Body of pancreas (tissue), 4 donors: Measurements from ENCODE around the gene DIPK1A. TPM values are rescaled to one million over a fixed set of nuclear protein-coding genes. Genes with fewer than 3 reads are reported as not detected.

Experiments used
- ATAC-seq: fragments of 150-250 bp; one replicate; pipeline ENCODE4 v1.9.1; 2016
- DNase-seq, 4 donors: peaks; one replicate each; pipeline ENCODE4 v3.0.0-alpha.2; 2019
- H3K27ac ChIP-seq, 4 donors: fragments of 200-600 bp; sonication (generic); 1 replicate in 3 of 4; 2 replicates in 1 of 4; pipeline versions ENCODE4 v1.5.1 to v1.6.1; 2016 to 2019; ENCODE audit warnings: mild to moderate bottlenecking in 1 of 4, mixed read lengths in 1 of 4, moderate library complexity in 1 of 4
- H3K27me3 ChIP-seq, 2 donors: fragments of 200-600 bp; sonication (generic); one replicate each; pipeline ENCODE4 v1.6.0; 2016; ENCODE audit warnings: mild to moderate bottlenecking in 1 of 2
- H3K36me3 ChIP-seq, 2 donors: fragments of 200-600 bp; sonication (generic); replicated peaks in 1 of 2; 2 replicates each; pipeline ENCODE4 v1.5.1; 2016; ENCODE audit warnings: low read depth in 2 of 2; ENCODE audit not compliant: insufficient read depth in 1 of 2
- H3K4me1 ChIP-seq: fragments of 200-600 bp; sonication (generic); one replicate; pipeline ENCODE4 v1.6.0; 2016
- H3K4me3 ChIP-seq, 2 donors: fragments of 200-600 bp; sonication (generic); 1 replicate in 1 of 2; 2 replicates in 1 of 2; pipeline ENCODE4 v1.5.1; 2016 to 2019
- H3K9me3 ChIP-seq, 3 donors: fragments of 200-600 bp; sonication (generic); 1 replicate in 2 of 3; 2 replicates in 1 of 3; pipeline ENCODE4 v1.5.1; 2016
- CTCF ChIP-seq, 7 experiments: fragments of 450-650 bp in 4 of 7; fragments of 200-600 bp in 3 of 7; sonication (generic) in 3 of 7; IDR thresholded peaks; one replicate each; pipeline ENCODE4 v1.5.1; 2016 to 2019; ENCODE audit warnings: antibody characterized with exemption in 7 of 7
- POLR2A ChIP-seq, 3 donors: fragments of 450-650 bp; IDR thresholded peaks; one replicate each; pipeline ENCODE4 v1.6.1; 2016; ENCODE audit warnings: antibody characterized with exemption in 3 of 3, mild to moderate bottlenecking in 2 of 3
- WGBS, 2 donors: methylation state at CpG; one replicate each; pipeline ENCODE4 v1.1.5; 2017; 5-methylcytosine and 5-hydroxymethylcytosine counted together
- intact Hi-C: fragments of 100-400 bp; cut with DNase I; formaldehyde crosslinking; loops from one replicate; pipeline ENCODE4 v1.15.1; 2023
- total RNA-seq, 2 donors: library from RNA; depleted of rRNA; stranded (reverse); fragments of >200 nt; gene quantifications; one replicate each; pipeline ENCODE4 v1.1.0, GENCODE V29; 2016

The DIPK1A gene
- total RNA-seq, 2 donors from 2014 or later = 3.9 to 8.2 TPM

GRCh38 chr1:92945748-92946270, 15.5 kb downstream of the DIPK1A start:
- no peak for DNase-seq
- no peak for ATAC-seq
- no peaks in the 10 kb centered on the region for H3K36me3 ChIP-seq
- H3K27me3 ChIP-seq = no peaks in the 10 kb centered on the region
- H3K4me1 ChIP-seq = peaks cover 10% of the 10 kb centered on the region
- intact Hi-C loops = no loop called here
- TF ChIP-seq POLR2A (IDR thresholded peaks at IDR 0.05) = no peak
- TF ChIP-seq CTCF (IDR thresholded peaks at IDR 0.05) = no peak
- no peak overlapping the region for H3K27ac ChIP-seq
- 82 to 91% methylated on average over 4 of the region's 4 CpGs for WGBS, 2 donors
- no peaks in the 10 kb centered on the region for H3K9me3 ChIP-seq
- H3K4me3 ChIP-seq = no peak overlapping the region

- intact Hi-C loops = no loop called here
- TF ChIP-seq POLR2A (IDR thresholded peaks at IDR 0.05) (no peak), CTCF (IDR thresholded peaks at IDR 0.05) (no peak)
- ATAC-seq (no peak), DNase-seq (no peak)
- Histone ChIP-seq H3K4me1 (peaks cover 10% of the 10 kb centered on the region), H3K27me3 (no peaks in the 10 kb centered on the region), H3K4me3 (no peak overlapping the region), H3K9me3 (no peaks in the 10 kb centered on the region), H3K27ac (no peak overlapping the region), H3K36me3 (no peaks in the 10 kb centered on the region)
- WGBS, 2 donors = 77 to 80% methylated on average over 3 of the region's 3 CpGs
Measured at GRCh38 chr1:92944901-92945747, 16.1 kb downstream of the DIPK1A start.

GRCh38 chr1:92943502-92943847, 17.8 kb downstream of the DIPK1A start:
- H3K9me3 ChIP-seq = no peaks in the 10 kb centered on the region
- no peaks in the 10 kb centered on the region for H3K27me3 ChIP-seq
- no peak for TF ChIP-seq CTCF (IDR thresholded peaks at IDR 0.05)
- no peak for TF ChIP-seq POLR2A (IDR thresholded peaks at IDR 0.05)
- H3K4me3 ChIP-seq = no peak overlapping the region
- peaks cover 10% of the 10 kb centered on the region for H3K4me1 ChIP-seq
- DNase-seq (no peak), ATAC-seq (no peak)
- 73% methylated on average over 4 of the region's 4 CpGs for WGBS, 2 donors
- intact Hi-C loops = no loop called here
- H3K27ac ChIP-seq = no peak overlapping the region
- H3K36me3 ChIP-seq = no peaks in the 10 kb centered on the region

GRCh38 chr1:92940541-92940940, 20.7 kb downstream of the DIPK1A start:
- H3K36me3 ChIP-seq = no peaks in the 10 kb centered on the region
- H3K4me1 ChIP-seq = peaks cover 10% of the 10 kb centered on the region
- 84 to 96% methylated on average over 3 of the region's 3 CpGs for WGBS, 2 donors
- ATAC-seq (no peak), DNase-seq (no peak)
- H3K27ac ChIP-seq = no peak overlapping the region
- H3K27me3 ChIP-seq = no peaks in the 10 kb centered on the region
- intact Hi-C loops = no loop called here
- no peak overlapping the region for H3K4me3 ChIP-seq
- no peak for TF ChIP-seq CTCF (IDR thresholded peaks at IDR 0.05)
- TF ChIP-seq POLR2A (IDR thresholded peaks at IDR 0.05) = no peak
- no peaks in the 10 kb centered on the region for H3K9me3 ChIP-seq

- H3K4me1 ChIP-seq = peaks cover 17% of the 10 kb centered on the region
- ATAC-seq (no peak), DNase-seq (no peak)
- TF ChIP-seq POLR2A (IDR thresholded peaks at IDR 0.05) (no peak), CTCF (IDR thresholded peaks at IDR 0.05) (no peak)
- H3K4me3 ChIP-seq = no peak overlapping the region
- no peaks in the 10 kb centered on the region for H3K9me3 ChIP-seq
- H3K36me3 ChIP-seq = no peaks in the 10 kb centered on the region
- no peaks in the 10 kb centered on the region for H3K27me3 ChIP-seq
- no peak overlapping the region for H3K27ac ChIP-seq
- 62 to 63% methylated on average over 3 of the region's 3 CpGs for WGBS, 2 donors
- intact Hi-C loops = no loop called here
Measured at GRCh38 chr1:92937731-92938130, 23.5 kb downstream of the DIPK1A start.
